ENCODE data around the gene RASA2.

GRCh38 chr3:141643796-141644195 is 157.0 kb downstream of the RASA2 start:
- TF ChIP-seq, protein P1, sequence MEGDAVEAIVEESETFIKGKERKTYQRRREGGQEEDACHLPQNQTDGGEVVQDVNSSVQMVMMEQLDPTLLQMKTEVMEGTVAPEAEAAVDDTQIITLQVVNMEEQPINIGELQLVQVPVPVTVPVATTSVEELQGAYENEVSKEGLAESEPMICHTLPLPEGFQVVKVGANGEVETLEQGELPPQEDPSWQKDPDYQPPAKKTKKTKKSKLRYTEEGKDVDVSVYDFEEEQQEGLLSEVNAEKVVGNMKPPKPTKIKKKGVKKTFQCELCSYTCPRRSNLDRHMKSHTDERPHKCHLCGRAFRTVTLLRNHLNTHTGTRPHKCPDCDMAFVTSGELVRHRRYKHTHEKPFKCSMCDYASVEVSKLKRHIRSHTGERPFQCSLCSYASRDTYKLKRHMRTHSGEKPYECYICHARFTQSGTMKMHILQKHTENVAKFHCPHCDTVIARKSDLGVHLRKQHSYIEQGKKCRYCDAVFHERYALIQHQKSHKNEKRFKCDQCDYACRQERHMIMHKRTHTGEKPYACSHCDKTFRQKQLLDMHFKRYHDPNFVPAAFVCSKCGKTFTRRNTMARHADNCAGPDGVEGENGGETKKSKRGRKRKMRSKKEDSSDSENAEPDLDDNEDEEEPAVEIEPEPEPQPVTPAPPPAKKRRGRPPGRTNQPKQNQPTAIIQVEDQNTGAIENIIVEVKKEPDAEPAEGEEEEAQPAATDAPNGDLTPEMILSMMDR (conservative IDR thresholded peaks at IDR 0.05; ENCODE audit: low read length), result no peak
- TF ChIP-seq EZH2phosphoT487 (IDR thresholded peaks at IDR 0.05; ENCODE audit: borderline replicate concordance), result no peak
